Nephron progenitor cell (in vitro differentiated cells): ENCODE measurements around the gene SMG9.

Experiments used
- DNase-seq: peaks from one replicate; pipeline ENCODE4 v3.0.0; 2021
- H3K27ac Mint-ChIP-seq: 2 replicates; pipeline ENCODE4 v1.8.0; 2021; ENCODE audit warnings: mild to moderate bottlenecking, moderate library complexity, mixed read lengths
- H3K27me3 Mint-ChIP-seq: 2 replicates; pipeline ENCODE4 v1.8.0; 2021; ENCODE audit warnings: mild to moderate bottlenecking, low read depth, mixed read lengths; ENCODE audit not compliant: poor library complexity
- H3K36me3 Mint-ChIP-seq: 2 replicates; pipeline ENCODE4 v1.8.0; 2021; ENCODE audit warnings: low read depth, mixed read lengths
- H3K4me1 Mint-ChIP-seq: 2 replicates; pipeline ENCODE4 v1.8.0; 2021; ENCODE audit warnings: mixed read lengths
- H3K4me3 Mint-ChIP-seq: 2 replicates; pipeline ENCODE4 v1.8.0; 2021; ENCODE audit warnings: mild to moderate bottlenecking, moderate library complexity, mixed read lengths
- H3K9me3 Mint-ChIP-seq: 2 replicates; pipeline ENCODE4 v1.8.0; 2021; ENCODE audit warnings: mild to moderate bottlenecking, moderate library complexity, mixed read lengths
- TF ChIP-seq, protein P1 (sequence below): fragments of 200-600 bp; sonication (generic); IDR thresholded peaks from 2 replicates; pipeline ENCODE4 v1.5.0; 2021; ENCODE audit warnings: antibody characterized with exemption

SMG9 gene

DNA sequence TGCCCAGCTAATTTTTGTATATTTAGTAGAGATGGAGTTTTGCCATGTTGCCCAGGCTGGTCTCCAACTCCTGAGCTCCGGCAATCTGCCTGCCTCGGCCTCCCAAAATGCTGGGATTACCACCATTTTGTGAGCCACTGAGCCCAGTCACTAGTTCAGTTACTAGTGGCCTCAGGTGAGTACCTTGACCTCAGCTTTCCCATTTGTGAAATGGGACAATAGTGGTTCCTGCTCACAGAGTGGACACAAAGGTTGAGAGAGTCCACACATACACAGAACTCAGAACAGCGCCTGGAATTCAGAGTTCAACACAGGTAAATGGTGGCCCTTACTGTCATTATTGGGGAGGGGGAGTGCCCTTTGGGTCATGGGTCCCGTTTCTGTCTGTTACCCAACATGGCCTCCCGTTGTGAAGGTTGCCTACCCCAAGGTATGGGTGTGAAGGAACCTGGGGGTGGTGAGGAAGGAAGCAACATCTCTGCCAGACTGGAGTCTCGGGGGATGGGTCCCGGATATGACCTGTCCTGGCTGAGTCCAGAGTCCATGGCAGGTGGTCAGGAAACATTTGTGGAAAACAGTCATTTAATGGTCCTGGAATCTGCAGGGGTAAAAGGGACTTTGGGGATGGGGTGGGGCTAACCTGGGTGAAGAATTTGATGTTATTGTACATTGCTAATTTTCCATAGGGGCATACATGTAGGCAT lies 50.6 kb downstream of the SMG9 start:
- peaks cover 46% of the 10 kb centered on the region for H3K4me1 Mint-ChIP-seq
- peaks cover 42% of the 10 kb centered on the region for H3K27me3 Mint-ChIP-seq

DNA sequence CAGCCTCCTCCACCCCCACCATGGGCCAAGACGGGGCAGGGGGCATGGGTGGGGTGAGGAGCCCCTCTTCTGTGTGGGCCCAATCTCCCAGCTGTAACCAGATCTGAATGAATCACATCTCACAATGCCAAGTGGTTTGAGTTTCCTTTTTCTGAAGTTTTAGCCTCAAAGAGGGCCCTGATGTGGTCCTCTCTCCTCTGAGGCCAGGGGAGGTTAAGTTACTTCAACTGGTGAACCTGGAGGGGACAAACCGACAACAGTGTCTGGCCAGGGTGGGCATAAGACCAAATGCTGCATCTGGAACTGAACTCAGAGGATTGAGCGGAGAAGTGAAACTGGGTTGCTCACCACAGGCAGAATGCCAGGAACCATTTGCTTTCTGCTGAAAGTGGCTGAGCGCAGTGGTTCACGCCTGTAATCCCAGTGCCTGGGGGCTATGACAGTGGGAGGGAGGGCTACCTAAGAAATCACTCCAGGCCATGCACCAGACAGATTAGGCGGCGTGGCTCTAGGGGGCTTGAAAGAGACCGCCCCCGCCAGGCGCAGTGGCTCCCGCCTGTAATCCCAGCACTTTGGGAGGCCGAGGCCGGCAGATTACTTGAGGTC lies 54.3 kb downstream of the SMG9 start:
- no peak for DNase-seq
- no peaks in the 10 kb centered on the region for H3K36me3 Mint-ChIP-seq
- H3K27ac Mint-ChIP-seq, result no peak overlapping the region

More for the DNA sequence above, 50.6 kb downstream of the SMG9 start:
- TF ChIP-seq, protein P1, sequence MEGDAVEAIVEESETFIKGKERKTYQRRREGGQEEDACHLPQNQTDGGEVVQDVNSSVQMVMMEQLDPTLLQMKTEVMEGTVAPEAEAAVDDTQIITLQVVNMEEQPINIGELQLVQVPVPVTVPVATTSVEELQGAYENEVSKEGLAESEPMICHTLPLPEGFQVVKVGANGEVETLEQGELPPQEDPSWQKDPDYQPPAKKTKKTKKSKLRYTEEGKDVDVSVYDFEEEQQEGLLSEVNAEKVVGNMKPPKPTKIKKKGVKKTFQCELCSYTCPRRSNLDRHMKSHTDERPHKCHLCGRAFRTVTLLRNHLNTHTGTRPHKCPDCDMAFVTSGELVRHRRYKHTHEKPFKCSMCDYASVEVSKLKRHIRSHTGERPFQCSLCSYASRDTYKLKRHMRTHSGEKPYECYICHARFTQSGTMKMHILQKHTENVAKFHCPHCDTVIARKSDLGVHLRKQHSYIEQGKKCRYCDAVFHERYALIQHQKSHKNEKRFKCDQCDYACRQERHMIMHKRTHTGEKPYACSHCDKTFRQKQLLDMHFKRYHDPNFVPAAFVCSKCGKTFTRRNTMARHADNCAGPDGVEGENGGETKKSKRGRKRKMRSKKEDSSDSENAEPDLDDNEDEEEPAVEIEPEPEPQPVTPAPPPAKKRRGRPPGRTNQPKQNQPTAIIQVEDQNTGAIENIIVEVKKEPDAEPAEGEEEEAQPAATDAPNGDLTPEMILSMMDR, result no peak
- Mint-ChIP-seq H3K9me3 (peaks cover 6% of the 10 kb centered on the region), H3K4me3 (no peak overlapping the region), H3K27ac (no peak overlapping the region), H3K36me3 (no peaks in the 10 kb centered on the region)
- no peak for DNase-seq

DNA sequence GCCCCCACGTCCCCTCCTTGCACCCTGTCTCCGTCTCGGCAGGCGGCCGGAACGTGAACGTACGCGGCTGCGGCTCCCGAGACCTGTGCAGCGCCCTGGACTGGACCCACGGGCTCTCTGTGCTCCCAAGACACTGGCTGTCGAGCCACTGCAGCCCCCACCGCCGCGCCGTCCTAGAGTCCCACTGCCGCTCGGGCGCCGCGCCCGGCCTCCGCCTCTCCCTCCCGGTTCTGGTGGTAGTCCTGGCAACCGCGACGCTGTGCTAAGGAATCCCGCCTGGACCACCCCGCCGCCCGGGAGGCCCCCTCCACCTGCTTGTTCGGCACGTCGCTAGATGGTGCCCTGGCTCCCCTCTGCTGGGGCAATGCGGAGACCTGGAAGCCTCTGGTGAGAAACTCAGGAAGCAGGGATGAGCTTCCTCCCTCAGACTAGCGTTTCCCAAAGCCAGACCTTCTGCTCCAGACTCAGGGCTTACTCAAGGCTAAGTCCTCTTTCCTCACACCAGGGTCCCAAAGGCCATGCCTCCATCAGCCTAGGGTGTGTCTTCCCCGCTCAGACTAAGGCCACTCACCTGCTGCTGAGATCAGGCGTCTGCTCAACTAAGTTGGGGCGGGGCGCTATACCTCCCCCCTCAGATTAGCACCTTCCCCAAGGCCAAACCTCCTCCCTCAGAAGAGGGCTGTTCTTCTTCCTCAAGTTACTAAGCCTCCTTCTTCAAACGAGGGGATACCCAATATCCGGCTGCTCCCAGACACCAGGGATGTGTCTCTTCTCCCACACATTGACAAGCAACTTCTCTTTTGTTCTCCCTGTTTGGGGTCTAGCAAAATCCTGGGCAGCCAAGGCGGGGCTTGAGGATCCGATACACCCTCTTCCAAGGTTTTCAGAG lies 55.0 kb downstream of the SMG9 start:
- Mint-ChIP-seq H3K27ac (no peak overlapping the region), H3K36me3 (no peaks in the 10 kb centered on the region), H3K4me3 (peak overlapping the region; percentile 30), H3K4me1 (peaks cover 41% of the 10 kb centered on the region), H3K9me3 (peaks cover 14% of the 10 kb centered on the region), H3K27me3 (peaks cover 65% of the 10 kb centered on the region)
- peak; percentile 74 for DNase-seq
- TF ChIP-seq, protein P1, result no peak

More for the DNA sequence above, 54.3 kb downstream of the SMG9 start:
- H3K4me3 Mint-ChIP-seq, result peak overlapping the region; percentile 30
- peaks cover 9% of the 10 kb centered on the region for H3K9me3 Mint-ChIP-seq
- peaks cover 67% of the 10 kb centered on the region for H3K27me3 Mint-ChIP-seq
- peaks cover 41% of the 10 kb centered on the region for H3K4me1 Mint-ChIP-seq
- TF ChIP-seq, protein P1, result no peak

DNA sequence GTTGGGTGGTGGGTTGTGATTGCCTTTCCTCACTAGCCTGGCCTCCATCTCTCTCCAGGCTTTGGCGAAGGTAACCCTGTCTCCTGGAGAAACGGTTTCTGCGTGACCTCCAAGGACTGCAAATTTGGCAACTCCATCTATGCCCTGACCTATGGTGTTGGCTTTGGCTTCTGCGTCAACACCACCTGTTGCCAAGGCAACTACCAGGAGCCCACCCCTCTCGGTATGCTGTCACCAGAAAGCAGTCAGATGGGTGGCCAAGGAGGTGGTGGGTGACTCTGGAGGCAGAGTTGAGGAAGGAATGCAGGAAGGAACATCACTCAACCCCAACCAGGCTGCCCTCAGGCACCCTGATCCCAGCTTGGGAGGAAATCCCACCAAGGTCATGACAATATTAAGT lies 57.5 kb downstream of the SMG9 start:
- peaks cover 76% of the 10 kb centered on the region for H3K27me3 Mint-ChIP-seq
- no peak overlapping the region for H3K4me3 Mint-ChIP-seq
- no peak overlapping the region for H3K27ac Mint-ChIP-seq
- H3K36me3 Mint-ChIP-seq, result no peaks in the 10 kb centered on the region
- peaks cover 24% of the 10 kb centered on the region for H3K9me3 Mint-ChIP-seq
- no peak for DNase-seq
- H3K4me1 Mint-ChIP-seq, result peaks cover 21% of the 10 kb centered on the region
- TF ChIP-seq, protein P1, result no peak

DNA sequence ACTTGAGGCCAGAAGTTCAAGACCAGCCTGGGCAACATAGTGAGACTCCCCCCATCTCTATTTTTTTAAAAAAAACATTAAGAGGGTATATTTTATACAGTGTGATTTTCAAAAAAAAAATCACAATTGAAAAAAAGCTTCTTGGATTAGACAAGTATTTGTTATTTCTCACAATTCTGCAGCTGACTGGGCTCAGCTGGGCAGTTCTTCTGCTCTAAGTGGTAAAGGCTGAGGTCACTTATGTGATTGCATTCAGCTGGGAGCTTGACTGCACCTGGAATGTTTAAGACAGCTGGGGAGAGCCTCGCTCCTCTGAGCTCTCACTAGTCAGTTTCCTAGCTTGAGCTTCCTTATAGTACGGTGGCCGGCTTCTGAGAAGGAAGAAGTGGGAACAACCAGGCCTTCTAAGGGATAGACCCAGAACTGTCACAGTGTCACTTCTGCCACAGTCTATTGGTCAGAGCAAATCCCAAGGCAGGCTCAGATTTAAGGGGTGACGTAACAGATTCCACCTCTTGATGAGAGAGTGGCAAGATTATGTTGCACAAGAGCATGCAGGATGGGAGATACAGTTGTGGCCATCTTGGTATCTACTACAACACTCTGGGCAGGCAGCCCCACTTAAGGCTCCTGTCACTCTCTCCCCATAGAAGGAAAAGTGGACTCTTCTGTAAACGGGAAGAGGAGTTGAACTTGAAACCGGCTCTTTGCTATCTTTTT lies 58.6 kb downstream of the SMG9 start:
- Mint-ChIP-seq H3K36me3 (no peaks in the 10 kb centered on the region), H3K4me3 (no peak overlapping the region), H3K27ac (no peak overlapping the region), H3K4me1 (peaks cover 14% of the 10 kb centered on the region), H3K9me3 (peaks cover 36% of the 10 kb centered on the region), H3K27me3 (peaks cover 78% of the 10 kb centered on the region)
- TF ChIP-seq, protein P1, result no peak
- DNase-seq, result no peak
